Astrocyte of the spinal cord (primary cell): ENCODE results near the gene NECTIN4.
A peak's percentile ranks its signal among the peaks of the same experiment; 100 is the strongest.

ENCODE experiments used
- DNase-seq: peaks from one replicate; pipeline ENCODE4 v3.0.0; 2011; ENCODE audit warnings: low read depth, low spot score
- H3K4me3 ChIP-seq: 2 replicates; pipeline ENCODE4 v1.5.1; 2011; ENCODE audit warnings: low read depth, mild to moderate bottlenecking, low read length, moderate library complexity
- CTCF ChIP-seq: IDR thresholded peaks from 2 replicates; pipeline ENCODE4 v1.5.1; 2012; ENCODE audit warnings: low read depth, mild to moderate bottlenecking, low read length, inconsistent platforms
- in situ Hi-C: cut with HindIII; loops from 2 replicates; pipeline ENCODE4 v1.10.0; 2017; ENCODE audit warnings: low sequenced_read_pairs

The NECTIN4 gene

GRCh38 chr1:161044908-161045735 is 44.2 kb downstream of the NECTIN4 start:
- peak overlapping the region; percentile 85 for H3K4me3 ChIP-seq
- in situ Hi-C loops: loop anchor here (25.0 kb wide), 1 partner anchor 92 kb away; the partner anchor contains the start of gene DEDD
- TF ChIP-seq CTCF: no peak
- peak; percentile 66 for DNase-seq

GRCh38 chr1:161044535-161044907 is 44.8 kb downstream of the NECTIN4 start:
- in situ Hi-C loops: loop anchor here (25.0 kb wide), 1 partner anchor 93 kb away; the partner anchor contains the start of gene DEDD
- no peak for DNase-seq
- no peak for TF ChIP-seq CTCF
- peak overlapping the region; percentile 85 for H3K4me3 ChIP-seq

GRCh38 chr1:161039546-161039945 is 49.8 kb downstream of the NECTIN4 start:
- no peak for DNase-seq
- no peak overlapping the region for H3K4me3 ChIP-seq
- TF ChIP-seq CTCF: no peak
- in situ Hi-C loops: loop anchor here (25.0 kb wide), 1 partner anchor 98 kb away; the partner anchor contains the start of gene DEDD

- peak overlapping the region; percentile 39 for H3K4me3 ChIP-seq
- DNase-seq: no peak
- in situ Hi-C loops: loop anchor here (25.0 kb wide), 1 partner anchor 98 kb away; the partner anchor contains the start of gene DEDD
- no peak for TF ChIP-seq CTCF
Measured at GRCh38 chr1:161039154-161039545, 50.2 kb downstream of the NECTIN4 start.

- no peak for DNase-seq
- no peak for TF ChIP-seq CTCF
- in situ Hi-C loops: loop anchor here (25.0 kb wide), 1 partner anchor 99 kb away; the partner anchor contains the start of gene DEDD
- H3K4me3 ChIP-seq: peak within 1 kb of the TSS; percentile 39
Measured at GRCh38 chr1:161038523-161039153, 50.7 kb downstream of the NECTIN4 start, which contains the start of gene TSTD1. Gene TSTD1 (minus strand): TSS chr1:161038964. CDS start chr1:161038889, 75 bp downstream.

- DNase-seq: no peak
- in situ Hi-C loops: loop anchor here (25.0 kb wide), 1 partner anchor 99 kb away; the partner anchor contains the start of gene DEDD
- TF ChIP-seq CTCF: no peak
- peak overlapping the region; percentile 39 for H3K4me3 ChIP-seq
Measured at GRCh38 chr1:161037661-161038522, 51.5 kb downstream of the NECTIN4 start.
